Spleen (tissue), 7 donors: ENCODE results near the gene VWA3B.

Source experiments
- POLR2A ChIP-seq, 3 donors: fragments of 450-650 bp; IDR thresholded peaks; one replicate each; pipeline ENCODE4 v1.5.1; 2017; ENCODE audit warnings: antibody characterized with exemption in 3 of 3, mild to moderate bottlenecking in 1 of 3
- POLR2AphosphoS5 ChIP-seq, 3 donors: sonication (generic); formaldehyde crosslinking; IDR thresholded peaks; one replicate each; pipeline ENCODE4 v1.5.1; 2017; ENCODE audit warnings: antibody characterized with exemption in 3 of 3
- TF ChIP-seq, protein P1 (sequence below), 11 experiments: fragments of 200-600 bp in 7 of 11; fragments of 450-650 bp in 4 of 11; sonication (generic) in 4 of 11; IDR thresholded peaks in 8 of 11; conservative IDR thresholded peaks in 3 of 11; 1 replicate in 7 of 11; 2 replicates in 4 of 11; pipeline versions ENCODE4 v1.4.0 to v1.8.0; 2016 to 2021; ENCODE audit warnings: antibody characterized with exemption in 11 of 11, inconsistent platforms in 4 of 11, mild to moderate bottlenecking in 1 of 11
- donor health status: DM: no; HTN: no; CAD: no; lungs with moderate emphysema.
- donor health status: DM: no; HTN: no; CAD: no.
- donor health status: DM: no; HTN: no; CAD: no.

DNA sequence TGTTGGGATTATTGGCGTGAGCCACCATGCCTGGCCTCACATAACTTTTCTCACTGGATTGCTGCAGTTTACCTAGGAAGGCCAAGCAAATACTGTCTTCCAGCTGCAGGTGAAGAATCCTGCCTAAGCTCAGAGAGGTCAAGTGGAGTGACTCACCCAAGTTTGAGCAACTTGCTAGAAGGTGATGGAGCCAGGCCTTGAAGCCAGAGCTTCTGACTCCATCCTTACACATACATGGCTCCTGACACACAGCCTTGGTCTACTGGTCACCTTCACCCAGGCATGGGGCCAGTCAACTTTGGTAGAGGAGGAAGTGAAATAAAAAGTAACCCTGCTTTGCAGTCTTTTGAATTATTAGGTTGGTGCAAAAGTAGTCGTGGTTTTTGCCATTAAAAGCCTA lies 93.5 kb downstream of the VWA3B start:
- TF ChIP-seq, protein P1, sequence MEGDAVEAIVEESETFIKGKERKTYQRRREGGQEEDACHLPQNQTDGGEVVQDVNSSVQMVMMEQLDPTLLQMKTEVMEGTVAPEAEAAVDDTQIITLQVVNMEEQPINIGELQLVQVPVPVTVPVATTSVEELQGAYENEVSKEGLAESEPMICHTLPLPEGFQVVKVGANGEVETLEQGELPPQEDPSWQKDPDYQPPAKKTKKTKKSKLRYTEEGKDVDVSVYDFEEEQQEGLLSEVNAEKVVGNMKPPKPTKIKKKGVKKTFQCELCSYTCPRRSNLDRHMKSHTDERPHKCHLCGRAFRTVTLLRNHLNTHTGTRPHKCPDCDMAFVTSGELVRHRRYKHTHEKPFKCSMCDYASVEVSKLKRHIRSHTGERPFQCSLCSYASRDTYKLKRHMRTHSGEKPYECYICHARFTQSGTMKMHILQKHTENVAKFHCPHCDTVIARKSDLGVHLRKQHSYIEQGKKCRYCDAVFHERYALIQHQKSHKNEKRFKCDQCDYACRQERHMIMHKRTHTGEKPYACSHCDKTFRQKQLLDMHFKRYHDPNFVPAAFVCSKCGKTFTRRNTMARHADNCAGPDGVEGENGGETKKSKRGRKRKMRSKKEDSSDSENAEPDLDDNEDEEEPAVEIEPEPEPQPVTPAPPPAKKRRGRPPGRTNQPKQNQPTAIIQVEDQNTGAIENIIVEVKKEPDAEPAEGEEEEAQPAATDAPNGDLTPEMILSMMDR (IDR thresholded peaks at IDR 0.05 in 8 of 11, conservative IDR thresholded peaks at IDR 0.05 in 3 of 11): no peak
- TF ChIP-seq POLR2A (IDR thresholded peaks at IDR 0.05) (no peak), POLR2AphosphoS5 (IDR thresholded peaks at IDR 0.05) (no peak)
